MM.1S (cell line): ENCODE results near the gene KLHDC1.
"Not testable (repeated sequence)": the region's sequence is repeated elsewhere in the genome, so short reads cannot be mapped to it uniquely, and the experiment has no call there.

Source experiments
- DNase-seq: peaks from one replicate; pipeline ENCODE4 v3.0.0-alpha.2; 2015
- H2AFZ ChIP-seq: fragments of 300-600 bp; sonication (generic); 2 replicates; pipeline ENCODE4 v1.6.0; 2016; ENCODE audit warnings: antibody characterized with exemption, low read length
- H3F3A ChIP-seq: fragments of 300-600 bp; sonication (generic); 2 replicates; pipeline ENCODE4 v1.6.1; 2016; ENCODE audit warnings: mild to moderate bottlenecking, antibody characterized with exemption, low read length, moderate library complexity, mixed read lengths; ENCODE audit not compliant: insufficient read depth
- H3K27ac ChIP-seq: fragments of 300-600 bp; sonication (generic); 2 replicates; pipeline ENCODE4 v1.5.1; 2016; ENCODE audit warnings: mild to moderate bottlenecking, low read length
- H3K27me3 ChIP-seq: fragments of 300-600 bp; sonication (generic); replicated peaks from 2 replicates; pipeline ENCODE4 v1.6.0; 2016; ENCODE audit warnings: low read length; ENCODE audit not compliant: insufficient read depth
- H3K36me3 ChIP-seq: fragments of 300-600 bp; sonication (generic); replicated peaks from 2 replicates; pipeline ENCODE4 v1.6.1; 2016; ENCODE audit warnings: mild to moderate bottlenecking, low read length, mixed read lengths; ENCODE audit not compliant: insufficient read depth
- H3K4me1 ChIP-seq: fragments of 300-600 bp; sonication (generic); 2 replicates; pipeline ENCODE4 v1.6.1; 2016; ENCODE audit warnings: low read length, mixed read lengths
- H3K4me2 ChIP-seq: fragments of 300-600 bp; sonication (generic); 2 replicates; pipeline ENCODE4 v1.6.0; 2016; ENCODE audit warnings: low read depth, low read length
- H3K4me3 ChIP-seq: fragments of 300-600 bp; sonication (generic); 2 replicates; pipeline ENCODE4 v1.5.1; 2016; ENCODE audit warnings: low read length, mixed read lengths
- H3K79me2 ChIP-seq: fragments of 300-600 bp; sonication (generic); 2 replicates; pipeline ENCODE4 v1.6.1; 2016; ENCODE audit warnings: mixed run types, low read length, mixed read lengths
- H3K9ac ChIP-seq: fragments of 300-600 bp; sonication (generic); 2 replicates; pipeline ENCODE4 v1.6.1; 2016; ENCODE audit warnings: low read length, mixed read lengths
- H3K9me2 ChIP-seq: fragments of 300-600 bp; sonication (generic); replicated peaks from 2 replicates; pipeline ENCODE4 v1.6.1; 2016; ENCODE audit warnings: mild to moderate bottlenecking, low read length, mixed read lengths; ENCODE audit not compliant: insufficient read depth
- H3K9me3 ChIP-seq: fragments of 300-600 bp; sonication (generic); replicated peaks from 2 replicates; pipeline ENCODE4 v1.6.1; 2016; ENCODE audit warnings: mild to moderate bottlenecking, low read length, mixed read lengths; ENCODE audit not compliant: insufficient read depth
- H4K20me1 ChIP-seq: fragments of 300-600 bp; sonication (generic); 2 replicates; pipeline ENCODE4 v1.6.1; 2016; ENCODE audit warnings: mild to moderate bottlenecking, low read length, moderate library complexity, mixed read lengths; ENCODE audit not compliant: insufficient read depth
- EZH2 ChIP-seq: fragments of 300-600 bp; sonication (generic); optimal IDR thresholded peaks from 2 replicates; pipeline ENCODE3; 2017; ENCODE audit warnings: low read depth, mild to moderate bottlenecking, antibody characterized with exemption, low read length, mixed read lengths
- EZH2phosphoT487 ChIP-seq: fragments of 300-600 bp; sonication (generic); IDR thresholded peaks from 2 replicates; pipeline ENCODE4 v1.6.1; 2018; ENCODE audit warnings: antibody characterized with exemption, low read length
- TF ChIP-seq, protein P1 (sequence below): fragments of 300-600 bp; sonication (generic); IDR thresholded peaks from 2 replicates; pipeline ENCODE4 v1.5.1; 2016; ENCODE audit warnings: antibody characterized with exemption, low read length, mixed read lengths

The KLHDC1 gene

DNA sequence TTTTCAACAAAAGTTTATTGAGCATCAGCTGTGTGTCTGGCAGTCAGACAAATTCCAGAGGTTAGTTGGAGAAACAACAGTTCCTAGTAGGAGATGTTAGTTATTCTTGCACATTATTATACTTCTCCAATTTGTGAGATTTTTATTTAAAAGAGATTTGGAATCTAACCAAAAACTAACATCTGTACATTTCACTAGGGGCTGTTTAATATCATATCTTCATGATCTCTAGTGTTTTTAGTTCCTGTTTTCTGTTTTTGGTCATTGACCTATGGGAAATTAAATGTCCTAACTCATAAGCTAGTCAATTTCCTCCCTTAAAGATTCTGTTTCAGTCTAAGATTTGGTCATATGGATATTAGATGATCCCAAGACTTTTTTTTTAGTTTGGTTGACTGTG is 40.9 kb downstream of the KLHDC1 start:
- H3F3A ChIP-seq, result no peaks in the 10 kb centered on the region
- no peaks in the 10 kb centered on the region for H3K4me1 ChIP-seq
- no peak overlapping the region for H3K4me2 ChIP-seq
- no peak overlapping the region for H2AFZ ChIP-seq
- H3K79me2 ChIP-seq, result no peaks in the 10 kb centered on the region
- TF ChIP-seq, protein P1, sequence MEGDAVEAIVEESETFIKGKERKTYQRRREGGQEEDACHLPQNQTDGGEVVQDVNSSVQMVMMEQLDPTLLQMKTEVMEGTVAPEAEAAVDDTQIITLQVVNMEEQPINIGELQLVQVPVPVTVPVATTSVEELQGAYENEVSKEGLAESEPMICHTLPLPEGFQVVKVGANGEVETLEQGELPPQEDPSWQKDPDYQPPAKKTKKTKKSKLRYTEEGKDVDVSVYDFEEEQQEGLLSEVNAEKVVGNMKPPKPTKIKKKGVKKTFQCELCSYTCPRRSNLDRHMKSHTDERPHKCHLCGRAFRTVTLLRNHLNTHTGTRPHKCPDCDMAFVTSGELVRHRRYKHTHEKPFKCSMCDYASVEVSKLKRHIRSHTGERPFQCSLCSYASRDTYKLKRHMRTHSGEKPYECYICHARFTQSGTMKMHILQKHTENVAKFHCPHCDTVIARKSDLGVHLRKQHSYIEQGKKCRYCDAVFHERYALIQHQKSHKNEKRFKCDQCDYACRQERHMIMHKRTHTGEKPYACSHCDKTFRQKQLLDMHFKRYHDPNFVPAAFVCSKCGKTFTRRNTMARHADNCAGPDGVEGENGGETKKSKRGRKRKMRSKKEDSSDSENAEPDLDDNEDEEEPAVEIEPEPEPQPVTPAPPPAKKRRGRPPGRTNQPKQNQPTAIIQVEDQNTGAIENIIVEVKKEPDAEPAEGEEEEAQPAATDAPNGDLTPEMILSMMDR, result no peak
- TF ChIP-seq EZH2phosphoT487, result no peak
- no peak for DNase-seq
- no peaks in the 10 kb centered on the region for H3K9me3 ChIP-seq
- H3K9me2 ChIP-seq, result no peaks in the 10 kb centered on the region
- H4K20me1 ChIP-seq, result no peaks in the 10 kb centered on the region
- no peak overlapping the region for H3K4me3 ChIP-seq
- no peaks in the 10 kb centered on the region for H3K27me3 ChIP-seq
- H3K36me3 ChIP-seq, result no peaks in the 10 kb centered on the region
- H3K27ac ChIP-seq, result no peak overlapping the region
- no peak overlapping the region for H3K9ac ChIP-seq

DNA sequence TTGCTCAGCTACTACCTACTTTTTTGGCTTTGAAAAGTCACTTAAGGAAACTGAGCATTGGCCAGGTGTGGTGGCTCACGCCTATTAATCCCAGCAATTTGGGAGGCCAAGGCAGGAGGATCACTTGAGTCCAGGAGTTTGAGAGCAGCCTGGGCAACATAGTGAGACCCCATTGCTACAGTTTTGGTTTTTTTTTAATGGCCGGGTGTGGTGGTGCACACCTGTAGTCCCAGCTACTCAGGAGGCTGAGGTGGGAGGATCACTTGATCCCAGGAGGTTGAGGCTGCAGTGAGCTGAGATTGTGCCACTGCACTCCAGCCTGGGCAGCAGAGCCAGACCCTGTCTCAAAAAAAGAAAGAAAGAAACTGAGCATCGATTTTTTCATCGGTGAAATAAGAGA is 42.7 kb downstream of the KLHDC1 start:
- H3K9ac ChIP-seq, H3K9me3 ChIP-seq, H3K4me2 ChIP-seq, H3K27me3 ChIP-seq, H3K27ac ChIP-seq, H3K4me3 ChIP-seq, H3K9me2 ChIP-seq, H3K36me3 ChIP-seq, H3K79me2 ChIP-seq, H2AFZ ChIP-seq, H3K4me1 ChIP-seq, H4K20me1 ChIP-seq, H3F3A ChIP-seq, DNase-seq: not testable (repeated sequence)

DNA sequence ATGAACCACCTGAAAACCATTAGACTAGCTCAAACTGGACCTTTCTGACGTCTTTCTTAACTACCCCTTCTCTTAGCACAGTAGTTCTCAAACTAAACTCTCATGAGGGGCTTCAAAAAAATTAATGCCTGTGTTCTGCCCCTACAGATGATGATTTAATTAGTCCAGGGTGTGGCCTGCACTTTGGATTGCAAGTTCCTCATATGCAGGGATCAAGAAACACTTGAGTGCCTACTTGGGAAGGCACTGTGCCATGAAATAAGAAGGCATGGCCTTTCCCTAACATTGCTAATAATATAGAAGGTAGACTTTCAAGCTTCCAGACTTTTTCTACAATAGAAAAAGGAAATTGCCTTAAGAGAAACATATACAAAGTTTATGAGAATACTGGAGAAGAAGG is 52.3 kb downstream of the KLHDC1 start:
- Histone ChIP-seq H3K9ac (no peak overlapping the region), H2AFZ (no peak overlapping the region), H3K27me3 (no peaks in the 10 kb centered on the region), H3K9me2 (no peaks in the 10 kb centered on the region), H3F3A (no peaks in the 10 kb centered on the region), H3K27ac (no peak overlapping the region), H4K20me1 (no peaks in the 10 kb centered on the region), H3K79me2 (no peaks in the 10 kb centered on the region), H3K4me3 (no peak overlapping the region), H3K36me3 (no peaks in the 10 kb centered on the region), H3K4me1 (no peaks in the 10 kb centered on the region), H3K9me3 (no peaks in the 10 kb centered on the region), H3K4me2 (no peak overlapping the region)
- TF ChIP-seq EZH2 (no peak), EZH2phosphoT487 (no peak)
- TF ChIP-seq, protein P1, result no peak
- DNase-seq, result no peak

DNA sequence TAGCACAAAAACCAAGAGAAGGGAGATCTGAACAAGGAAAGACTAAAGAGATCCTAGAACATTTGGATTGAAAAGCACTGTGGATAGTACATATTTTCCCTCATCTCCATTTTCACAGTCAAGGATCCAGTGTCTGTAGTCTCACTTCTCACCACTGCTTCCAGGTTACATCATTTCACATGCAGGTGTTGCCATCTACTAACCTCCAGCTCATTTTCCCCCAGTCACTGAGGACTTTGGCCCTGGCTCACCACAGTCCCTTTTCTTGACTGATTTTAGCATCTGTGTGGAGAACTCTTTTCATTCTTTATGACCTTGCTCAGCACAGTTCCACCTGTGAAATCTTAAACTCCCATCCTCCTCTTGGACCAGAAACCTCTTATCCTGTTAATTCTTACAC is 53.6 kb downstream of the KLHDC1 start:
- H3K4me2 ChIP-seq, H3K79me2 ChIP-seq, DNase-seq, H2AFZ ChIP-seq, H3K9ac ChIP-seq, H3K36me3 ChIP-seq, H3K4me3 ChIP-seq, H3K27me3 ChIP-seq, H3K27ac ChIP-seq, H4K20me1 ChIP-seq, H3K9me2 ChIP-seq, H3K9me3 ChIP-seq, H3K4me1 ChIP-seq, H3F3A ChIP-seq: not testable (repeated sequence)
